Colon (tissue), 2 donors: ENCODE results near the gene GJB5.

ENCODE experiments used
- FAIRE-seq: peaks from 2 replicates; lab custom pipeline; 2012; peaks lifted over from hg19 to GRCh38; lab: Jason Lieb, UNC
- donor health status: control.
- donor health status: control.

GJB5 gene

DNA sequence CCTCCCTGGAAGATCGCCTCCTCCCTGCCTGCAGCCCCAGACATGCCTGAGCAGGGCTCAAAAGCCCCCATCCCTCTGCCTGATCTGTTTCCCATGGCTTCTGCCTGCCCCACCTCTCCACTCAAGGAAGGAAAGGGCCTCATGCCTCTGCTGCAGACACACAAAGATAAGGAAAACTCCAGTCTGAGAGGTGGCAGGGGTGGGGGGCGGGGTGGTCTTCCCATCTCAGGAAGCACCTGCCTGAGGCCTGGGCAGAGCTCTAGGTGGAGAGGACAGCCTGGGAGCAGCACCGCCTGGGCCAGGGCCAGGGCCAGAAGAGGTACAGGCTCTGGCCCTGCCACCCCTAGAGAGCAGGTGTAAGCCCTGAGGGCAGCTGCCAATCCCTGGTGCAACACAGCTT is 22.1 kb downstream of the GJB5 start:
- no peak for FAIRE-seq

DNA sequence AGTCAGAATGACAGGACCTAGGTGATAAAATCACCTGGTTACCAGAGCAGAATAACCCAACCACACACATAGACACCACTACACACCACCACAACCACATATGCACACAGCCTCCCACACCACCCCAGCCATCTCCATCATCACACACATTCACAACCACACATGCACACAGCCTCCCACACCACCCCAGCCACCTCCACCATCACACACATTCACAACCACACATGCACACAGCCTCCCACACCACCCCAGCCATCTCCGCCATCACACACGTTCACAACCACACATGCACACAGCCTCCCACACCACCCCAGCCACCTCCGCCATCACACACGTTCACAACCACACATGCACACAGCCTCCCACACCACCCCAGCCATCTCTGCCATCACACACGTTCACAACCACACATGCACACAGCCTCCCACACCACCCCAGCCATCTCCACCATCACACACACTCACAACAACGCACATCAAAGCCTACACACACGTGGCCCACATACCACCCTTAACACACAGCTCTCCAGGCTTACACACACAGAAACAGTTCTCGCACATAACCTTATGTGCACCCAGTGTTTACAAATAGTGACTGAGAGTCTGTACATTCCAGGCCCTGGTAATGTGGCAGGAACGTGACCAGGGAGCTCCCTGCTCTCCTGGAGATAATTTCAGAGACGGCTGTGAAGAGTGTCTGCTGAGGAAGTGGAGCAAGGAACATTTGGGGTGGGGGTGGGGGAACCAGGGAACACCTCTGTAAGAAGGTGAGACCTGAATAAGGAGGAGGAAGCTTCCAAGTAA is 22.9 kb downstream of the GJB5 start:
- no peak for FAIRE-seq

DNA sequence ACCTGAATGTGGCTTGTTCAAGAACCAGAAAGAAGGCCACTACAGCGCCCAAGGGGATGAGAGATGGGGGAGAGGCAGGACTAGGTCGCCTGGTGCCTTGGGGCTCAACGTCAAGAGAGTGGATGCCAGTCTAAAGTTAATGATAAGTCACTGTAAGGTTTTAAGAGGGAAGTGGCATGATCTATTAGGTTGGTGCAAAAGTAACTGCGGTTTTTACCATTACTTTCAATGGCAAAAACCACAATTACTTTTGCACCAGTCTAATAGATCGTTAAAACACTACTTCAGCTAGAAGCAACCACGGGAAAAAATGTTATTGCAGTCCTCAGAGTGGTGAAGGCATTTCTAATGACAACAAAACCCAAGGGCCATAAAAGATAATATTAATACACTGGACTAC is 23.5 kb downstream of the GJB5 start:
- no peak for FAIRE-seq

DNA sequence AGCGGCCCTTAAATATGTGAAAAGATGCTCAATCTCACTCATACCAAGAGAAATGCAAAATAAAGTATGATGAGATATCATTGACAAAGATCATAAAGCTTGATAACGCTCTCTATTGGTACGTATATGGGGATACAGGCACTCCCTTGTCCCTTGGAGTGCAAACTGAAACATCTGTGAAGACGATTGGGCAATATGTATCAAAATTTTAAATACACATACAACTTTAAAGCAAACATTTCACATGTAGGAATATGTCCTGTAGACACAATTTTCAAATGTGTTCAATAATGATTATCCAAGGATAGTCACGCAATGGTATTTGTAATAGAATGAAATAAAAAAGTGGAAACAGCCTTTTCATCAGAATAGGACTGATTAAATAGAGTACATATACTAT is 24.2 kb downstream of the GJB5 start:
- FAIRE-seq, result no peak

DNA sequence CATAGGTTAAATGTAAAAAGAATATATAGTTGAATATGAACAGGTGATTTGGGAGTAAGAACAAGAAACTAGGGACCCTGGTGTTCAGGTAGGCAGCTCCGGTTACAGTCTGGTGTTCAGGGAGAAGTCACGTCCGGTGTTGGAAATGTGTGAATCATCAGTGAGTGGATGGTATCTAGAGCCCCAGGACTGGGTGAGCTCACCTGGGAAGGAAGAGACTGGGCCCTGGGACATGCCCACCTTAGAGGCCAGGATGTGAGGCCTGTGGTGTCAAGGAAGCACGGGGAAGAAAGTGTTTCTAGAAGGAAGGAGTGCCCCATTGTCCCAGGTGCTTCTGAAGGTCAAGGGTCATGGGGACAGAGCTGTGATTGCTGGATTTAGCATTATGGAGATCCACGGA is 24.7 kb downstream of the GJB5 start:
- no peak for FAIRE-seq

DNA sequence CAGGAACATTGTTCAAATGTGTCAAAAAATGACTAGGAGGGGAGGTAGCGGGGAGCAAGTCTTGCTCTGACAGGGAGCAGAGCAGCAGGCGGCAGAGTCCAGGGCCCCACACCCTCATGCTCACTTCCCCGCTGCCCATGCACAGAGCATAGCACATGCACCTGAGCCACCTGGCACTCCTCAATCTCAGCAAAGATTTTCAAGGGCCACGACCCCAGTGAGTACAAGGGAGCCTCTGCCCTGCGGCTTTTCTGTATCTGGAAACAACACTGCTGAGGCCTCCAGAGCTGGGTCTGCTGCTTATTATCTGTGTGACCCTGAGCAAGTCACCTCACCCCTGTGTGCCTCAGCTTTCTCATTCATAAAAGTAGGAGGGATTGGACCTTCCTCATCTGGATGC is 25.1 kb downstream of the GJB5 start:
- FAIRE-seq, result no peak

DNA sequence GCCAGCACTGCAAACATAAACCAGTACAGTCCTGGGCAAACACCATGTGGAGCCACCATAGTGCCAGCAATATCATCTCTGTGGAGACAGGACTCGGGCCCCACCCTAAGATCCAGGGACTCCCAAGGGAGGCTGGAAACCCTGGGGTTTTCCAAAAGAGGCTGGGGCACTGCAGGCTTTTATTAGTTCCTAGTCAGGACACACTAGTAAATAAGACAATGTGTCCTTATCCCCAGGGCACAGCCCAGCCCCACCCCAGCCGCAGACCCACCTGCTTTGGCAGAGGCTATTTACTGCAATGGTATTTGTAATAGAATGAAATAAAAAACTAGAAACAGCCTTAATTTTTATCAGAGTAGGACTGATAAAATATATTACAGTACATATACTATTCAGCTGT is 25.7 kb downstream of the GJB5 start:
- FAIRE-seq, result no peak

DNA sequence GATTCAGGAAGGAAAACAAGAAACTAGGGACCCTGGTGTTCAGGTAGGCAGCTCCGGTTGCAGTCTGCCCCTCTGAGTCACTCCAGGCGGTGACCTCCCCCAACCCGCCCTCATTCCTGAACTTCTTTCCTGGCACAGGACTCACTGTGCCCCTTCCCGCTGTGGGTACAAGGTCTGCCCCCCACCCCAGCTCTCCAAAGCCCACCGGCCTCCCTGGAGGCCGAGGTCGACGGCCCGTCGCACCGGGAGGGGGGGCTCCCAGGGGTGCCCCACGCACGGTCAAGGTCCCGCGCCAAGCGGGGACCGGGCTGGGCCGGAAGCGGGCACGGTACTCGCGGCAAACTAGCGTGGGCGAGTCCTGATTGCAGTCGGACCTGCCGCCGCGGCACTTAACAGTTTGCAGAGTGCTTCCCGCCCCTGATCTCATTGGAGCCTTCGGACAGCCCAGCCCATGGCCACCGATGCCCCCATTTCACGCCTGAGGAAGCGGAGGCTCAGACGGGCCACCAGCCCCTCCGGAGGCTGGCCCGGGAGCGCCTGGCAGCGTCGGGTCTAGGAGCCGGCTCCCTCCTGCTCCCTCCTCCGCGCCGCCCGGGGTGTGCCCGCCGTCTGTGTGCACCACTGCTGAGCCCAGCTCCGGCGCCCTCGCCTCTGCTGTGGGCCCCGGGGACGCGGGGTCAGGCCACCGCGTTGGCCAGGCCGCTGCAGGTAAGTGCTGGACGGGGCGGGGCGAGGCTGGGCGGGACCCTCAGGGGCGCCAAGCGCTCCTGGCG is 26.4 kb downstream of the GJB5 start, which contains the start of gene GJB3:
TSS of gene GJB3 (plus strand) at position 144 of the 773 bp plus-strand sequence. CDS start 3,549 bp downstream, outside the sequence.
- no peak for FAIRE-seq

DNA sequence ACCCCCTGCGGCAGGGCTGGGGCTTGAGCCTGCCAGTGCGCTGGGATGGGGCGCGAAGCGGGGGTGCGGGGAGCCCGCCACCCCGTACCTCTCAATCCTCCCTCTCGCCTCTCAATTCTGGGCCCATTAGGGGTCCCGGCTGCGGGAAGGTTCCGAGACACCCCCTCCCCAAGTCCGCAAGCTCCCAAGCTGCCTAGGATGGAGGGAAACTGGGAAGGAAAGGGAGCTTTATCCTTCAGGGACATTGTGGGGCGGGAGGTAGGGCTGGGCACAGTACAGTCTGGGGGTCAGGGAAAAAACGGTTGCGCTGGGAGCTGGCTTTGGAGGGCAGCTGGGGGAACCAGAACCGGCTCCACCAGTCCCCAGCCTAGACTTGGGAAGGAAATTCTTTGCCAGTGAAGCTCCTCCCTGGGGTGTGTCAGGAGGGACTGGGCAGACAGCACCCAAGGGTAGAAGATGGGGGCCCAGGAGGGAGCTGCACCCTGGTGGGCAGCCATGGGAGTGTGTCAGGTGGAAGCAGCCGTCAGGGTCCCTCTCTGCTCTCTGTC is 27.1 kb downstream of the GJB5 start:
- FAIRE-seq, result no peak

DNA sequence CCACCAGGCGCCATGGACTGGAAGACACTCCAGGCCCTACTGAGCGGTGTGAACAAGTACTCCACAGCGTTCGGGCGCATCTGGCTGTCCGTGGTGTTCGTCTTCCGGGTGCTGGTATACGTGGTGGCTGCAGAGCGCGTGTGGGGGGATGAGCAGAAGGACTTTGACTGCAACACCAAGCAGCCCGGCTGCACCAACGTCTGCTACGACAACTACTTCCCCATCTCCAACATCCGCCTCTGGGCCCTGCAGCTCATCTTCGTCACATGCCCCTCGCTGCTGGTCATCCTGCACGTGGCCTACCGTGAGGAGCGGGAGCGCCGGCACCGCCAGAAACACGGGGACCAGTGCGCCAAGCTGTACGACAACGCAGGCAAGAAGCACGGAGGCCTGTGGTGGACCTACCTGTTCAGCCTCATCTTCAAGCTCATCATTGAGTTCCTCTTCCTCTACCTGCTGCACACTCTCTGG is 29.9 kb downstream of the GJB5 start:
- no peak for FAIRE-seq

DNA sequence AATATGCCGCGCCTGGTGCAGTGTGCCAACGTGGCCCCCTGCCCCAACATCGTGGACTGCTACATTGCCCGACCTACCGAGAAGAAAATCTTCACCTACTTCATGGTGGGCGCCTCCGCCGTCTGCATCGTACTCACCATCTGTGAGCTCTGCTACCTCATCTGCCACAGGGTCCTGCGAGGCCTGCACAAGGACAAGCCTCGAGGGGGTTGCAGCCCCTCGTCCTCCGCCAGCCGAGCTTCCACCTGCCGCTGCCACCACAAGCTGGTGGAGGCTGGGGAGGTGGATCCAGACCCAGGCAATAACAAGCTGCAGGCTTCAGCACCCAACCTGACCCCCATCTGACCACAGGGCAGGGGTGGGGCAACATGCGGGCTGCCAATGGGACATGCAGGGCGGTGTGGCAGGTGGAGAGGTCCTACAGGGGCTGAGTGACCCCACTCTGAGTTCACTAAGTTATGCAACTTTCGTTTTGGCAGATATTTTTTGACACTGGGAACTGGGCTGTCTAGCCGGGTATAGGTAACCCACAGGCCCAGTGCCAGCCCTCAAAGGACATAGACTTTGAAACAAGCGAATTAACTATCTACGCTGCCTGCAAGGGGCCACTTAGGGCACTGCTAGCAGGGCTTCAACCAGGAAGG is 30.5 kb downstream of the GJB5 start:
- no peak for FAIRE-seq

DNA sequence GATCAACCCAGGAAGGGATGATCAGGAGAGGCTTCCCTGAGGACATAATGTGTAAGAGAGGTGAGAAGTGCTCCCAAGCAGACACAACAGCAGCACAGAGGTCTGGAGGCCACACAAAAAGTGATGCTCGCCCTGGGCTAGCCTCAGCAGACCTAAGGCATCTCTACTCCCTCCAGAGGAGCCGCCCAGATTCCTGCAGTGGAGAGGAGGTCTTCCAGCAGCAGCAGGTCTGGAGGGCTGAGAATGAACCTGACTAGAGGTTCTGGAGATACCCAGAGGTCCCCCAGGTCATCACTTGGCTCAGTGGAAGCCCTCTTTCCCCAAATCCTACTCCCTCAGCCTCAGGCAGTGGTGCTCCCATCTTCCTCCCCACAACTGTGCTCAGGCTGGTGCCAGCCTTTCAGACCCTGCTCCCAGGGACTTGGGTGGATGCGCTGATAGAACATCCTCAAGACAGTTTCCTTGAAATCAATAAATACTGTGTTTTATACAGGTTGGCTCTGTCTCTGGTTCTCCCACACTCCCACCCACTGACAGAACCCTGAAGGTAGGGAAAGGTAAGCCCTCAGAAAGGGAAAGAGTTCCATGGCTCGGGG is 31.1 kb downstream of the GJB5 start:
- no peak for FAIRE-seq

DNA sequence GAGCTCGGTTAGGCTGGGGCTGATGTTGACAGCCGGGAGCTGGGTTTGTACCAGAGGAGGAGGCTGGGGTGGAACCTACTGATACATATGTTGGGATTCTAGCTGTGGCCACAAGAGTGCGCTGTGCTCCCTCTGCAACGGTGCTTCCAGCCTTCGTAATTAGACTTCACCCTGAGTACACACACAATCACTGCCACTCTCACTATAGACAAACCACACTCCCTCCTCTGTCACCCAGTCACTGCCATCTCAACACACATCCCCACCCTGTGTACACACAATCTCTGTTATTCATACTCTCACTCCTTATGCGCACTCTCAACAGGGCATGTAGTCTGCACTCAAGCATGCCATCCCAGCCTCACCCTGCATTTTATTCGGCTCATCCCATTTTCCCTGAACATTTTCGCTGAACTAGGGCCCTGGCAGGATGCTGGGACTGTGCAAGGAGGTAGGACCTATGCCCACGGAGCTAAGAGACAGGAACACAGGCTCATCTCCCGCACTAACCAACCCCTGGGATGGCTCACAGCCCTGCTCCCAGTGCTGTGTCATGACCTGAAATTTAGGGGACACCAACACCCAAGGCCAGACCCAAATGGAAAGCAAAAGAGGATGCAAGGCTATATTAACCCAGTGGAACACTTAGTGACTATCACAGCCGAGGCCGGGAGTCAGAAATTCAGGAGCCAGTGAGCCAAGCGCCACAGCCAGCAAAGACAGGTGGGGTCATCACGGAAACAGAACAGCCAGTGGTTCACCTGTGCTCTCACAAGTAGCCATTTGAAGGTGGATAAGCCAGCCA is 31.9 kb downstream of the GJB5 start:
- FAIRE-seq, result no peak

DNA sequence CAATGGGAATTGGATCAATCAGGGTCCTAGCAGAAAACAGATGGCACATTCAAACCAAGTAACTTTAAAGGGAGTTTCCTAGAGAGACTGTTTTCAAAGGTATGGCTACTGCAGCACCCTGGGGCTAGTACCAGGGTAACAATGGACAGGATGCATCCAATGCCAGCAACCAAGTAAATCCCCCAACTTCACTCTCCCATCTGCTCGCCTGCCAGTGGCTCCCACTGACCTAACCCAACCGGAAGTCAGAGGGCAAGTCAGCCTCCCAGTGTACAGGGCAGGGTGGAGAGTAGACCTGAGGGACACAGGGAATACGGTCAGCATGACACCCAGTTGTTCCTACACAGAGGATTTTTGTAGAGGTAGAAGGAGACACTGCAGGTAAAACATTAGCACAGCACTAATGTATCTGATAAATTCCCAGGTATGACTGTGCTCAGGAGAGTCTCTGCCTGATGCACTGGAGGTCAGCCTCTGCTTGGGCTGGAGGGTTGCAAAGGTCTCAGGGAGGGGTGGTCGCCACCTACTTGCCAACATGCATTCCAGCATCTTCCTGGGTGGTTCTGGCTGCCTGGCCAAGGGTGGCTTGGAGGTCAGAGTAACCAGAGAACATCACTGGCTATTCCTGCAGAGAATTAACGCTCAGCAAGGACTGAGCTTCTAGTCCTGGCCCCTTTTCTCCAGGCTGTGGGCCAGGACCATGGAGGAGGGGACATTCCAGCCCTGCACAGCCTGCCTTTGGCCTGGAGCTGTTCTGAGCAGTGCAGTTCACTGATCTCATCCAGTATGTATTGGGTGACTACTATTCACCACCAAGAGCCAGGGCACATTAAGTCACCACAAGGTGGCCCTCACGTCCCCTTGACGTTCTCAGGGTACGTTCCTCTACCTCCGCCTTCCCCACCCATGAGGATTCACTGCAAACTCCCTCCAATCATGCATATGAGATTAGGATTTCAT is 32.9 kb downstream of the GJB5 start:
- FAIRE-seq, result no peak

DNA sequence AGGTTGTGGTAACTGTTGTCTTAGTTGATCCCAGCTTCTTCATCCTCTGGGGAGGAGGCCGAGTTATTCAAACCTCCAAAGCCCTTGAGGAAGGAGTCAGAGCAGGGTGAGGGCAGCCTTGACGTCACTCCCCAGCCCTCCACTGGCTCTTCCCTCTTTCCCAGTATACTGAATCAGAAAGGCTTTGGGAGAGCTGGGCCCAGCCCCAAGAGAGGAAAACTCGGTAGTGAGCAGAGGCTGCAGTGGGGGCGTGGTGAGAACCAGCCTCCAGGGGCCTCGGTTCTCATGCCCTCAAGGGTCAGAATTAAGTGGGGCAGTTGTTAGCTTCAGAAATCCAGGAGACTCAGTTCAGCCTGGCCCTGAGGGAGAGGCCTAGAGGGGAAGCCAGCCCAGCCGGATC is 36.1 kb downstream of the GJB5 start:
- no peak for FAIRE-seq

DNA sequence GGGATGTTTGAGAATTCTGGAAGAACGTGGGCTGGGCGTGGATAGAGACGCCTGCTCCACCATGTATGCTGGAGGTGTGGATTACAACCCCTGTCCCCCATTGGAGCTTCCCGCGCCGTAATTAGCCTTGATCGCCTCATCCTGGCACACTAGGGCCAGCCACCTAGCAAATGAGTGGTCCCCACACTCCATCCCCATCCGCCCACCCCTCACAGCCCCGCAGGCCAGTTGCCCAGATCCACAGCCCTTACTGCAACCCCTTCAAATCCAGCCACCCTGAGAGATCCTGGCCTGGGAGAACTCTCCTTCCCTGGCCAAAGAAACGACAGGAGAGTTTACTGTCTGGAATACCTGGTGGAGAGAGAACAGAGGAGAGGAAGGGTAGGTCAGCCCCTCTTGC is 37.6 kb downstream of the GJB5 start:
- FAIRE-seq, result no peak

DNA sequence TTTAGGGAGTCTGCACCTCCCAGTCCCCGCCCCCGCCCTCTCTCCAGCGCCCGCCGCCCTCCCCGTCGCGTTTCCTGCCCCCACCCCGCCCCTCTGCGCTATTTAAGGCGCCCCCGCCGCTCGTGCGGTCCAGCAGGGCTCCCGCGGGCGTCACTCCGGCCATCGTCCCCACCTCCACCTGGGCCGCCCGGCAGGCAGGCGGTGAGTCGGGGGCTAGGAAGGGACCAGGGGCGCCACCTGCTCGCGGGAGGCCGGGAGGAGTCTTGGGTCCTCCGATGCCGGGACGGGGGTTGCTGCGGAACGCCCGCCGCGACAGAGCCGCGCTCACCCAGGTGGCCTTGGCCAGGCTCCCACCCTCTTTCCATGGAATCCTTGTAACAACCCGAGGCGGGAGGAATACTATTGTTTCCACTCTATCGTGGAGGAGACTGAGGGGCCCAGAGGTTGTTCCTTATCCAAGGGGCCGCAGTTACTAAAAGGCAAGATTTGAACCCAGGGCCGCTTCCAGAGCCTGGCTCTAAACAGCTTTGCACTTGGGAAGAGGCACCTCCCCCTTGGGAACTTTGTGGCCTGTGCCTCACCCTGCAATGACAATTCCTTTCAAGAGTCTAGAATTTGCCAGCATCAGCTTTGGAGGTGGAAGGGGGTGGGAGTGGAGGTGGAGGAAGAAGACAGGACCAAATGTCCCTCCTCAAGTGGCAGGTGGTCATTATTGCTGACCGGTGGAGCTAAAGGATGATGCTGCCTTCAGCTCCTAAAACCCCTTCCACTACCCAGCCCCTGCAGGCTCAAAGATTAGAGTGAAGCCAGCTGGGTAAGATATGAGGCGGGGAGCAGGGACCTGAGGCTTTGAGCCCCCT is 38.3 kb downstream of the GJB5 start, which contains the start of gene GJA4:
TSS of gene GJA4 (plus strand) at position 132 of the 860 bp plus-strand sequence. CDS start 1,215 bp downstream, outside the sequence.
- no peak for FAIRE-seq

DNA sequence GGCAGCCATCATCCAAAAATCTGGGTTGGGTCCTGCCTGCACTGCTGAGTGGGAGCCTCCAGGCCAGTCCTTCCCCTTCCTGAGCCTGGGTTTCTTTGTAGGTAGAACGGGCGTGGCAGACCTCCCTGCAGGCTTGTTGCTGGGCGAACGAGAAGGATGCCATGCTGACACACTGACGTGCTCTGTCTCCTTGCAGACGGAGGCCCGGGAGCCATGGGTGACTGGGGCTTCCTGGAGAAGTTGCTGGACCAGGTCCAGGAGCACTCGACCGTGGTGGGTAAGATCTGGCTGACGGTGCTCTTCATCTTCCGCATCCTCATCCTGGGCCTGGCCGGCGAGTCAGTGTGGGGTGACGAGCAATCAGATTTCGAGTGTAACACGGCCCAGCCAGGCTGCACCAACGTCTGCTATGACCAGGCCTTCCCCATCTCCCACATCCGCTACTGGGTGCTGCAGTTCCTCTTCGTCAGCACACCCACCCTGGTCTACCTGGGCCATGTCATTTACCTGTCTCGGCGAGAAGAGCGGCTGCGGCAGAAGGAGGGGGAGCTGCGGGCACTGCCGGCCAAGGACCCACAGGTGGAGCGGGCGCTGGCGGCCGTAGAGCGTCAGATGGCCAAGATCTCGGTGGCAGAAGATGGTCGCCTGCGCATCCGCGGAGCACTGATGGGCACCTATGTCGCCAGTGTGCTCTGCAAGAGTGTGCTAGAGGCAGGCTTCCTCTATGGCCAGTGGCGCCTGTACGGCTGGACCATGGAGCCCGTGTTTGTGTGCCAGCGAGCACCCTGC is 39.3 kb downstream of the GJB5 start:
- FAIRE-seq, result no peak
